Measurements from ENCODE around the gene ETFDH.

ETFDH gene

GRCh38 chr4:158756588-158756987 is 84.5 kb downstream of the ETFDH start:
- no peak for DNase-seq

DNA sequence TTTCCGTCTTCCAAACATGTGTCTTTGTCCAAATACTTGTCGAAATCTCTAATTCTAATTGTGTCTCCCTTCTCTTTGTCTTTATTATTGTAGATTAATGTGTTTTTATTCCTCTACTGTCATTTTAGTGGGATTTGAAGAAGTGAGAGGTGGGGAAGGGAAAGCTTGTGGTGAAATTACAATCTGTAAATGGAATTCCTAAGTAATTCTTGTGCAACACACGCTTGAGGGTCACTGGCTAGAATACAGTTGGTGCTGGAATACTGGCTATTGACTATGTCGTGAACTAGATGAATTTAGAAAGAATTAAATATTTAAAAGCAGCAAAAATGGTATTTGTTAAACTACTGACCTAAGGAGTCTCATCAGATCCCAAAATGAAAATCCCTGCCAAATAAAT is 86.0 kb downstream of the ETFDH start:
- no peak for DNase-seq

DNA sequence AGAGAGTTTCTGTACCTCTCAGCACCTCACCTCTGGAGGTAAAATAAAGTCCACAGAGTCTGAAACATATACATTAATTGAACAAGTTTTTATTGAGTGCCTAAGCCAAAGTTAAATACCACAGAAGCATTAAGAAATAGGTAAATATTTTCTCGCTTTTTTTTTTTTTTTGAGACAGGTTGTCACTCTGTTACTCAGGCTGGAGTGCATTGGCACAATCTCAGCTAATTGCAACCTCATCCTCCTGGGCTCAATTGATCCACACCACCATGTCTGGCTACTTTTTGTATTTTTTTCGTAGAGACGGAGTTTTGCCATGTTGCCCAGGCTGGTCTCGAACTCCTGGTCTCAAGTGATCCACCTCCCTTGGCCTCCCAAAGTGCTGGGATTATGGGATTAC is 86.6 kb downstream of the ETFDH start:
- DNase-seq, result no peak

All from CD4-positive, alpha-beta T cell treated with Interleukin-15 for 1 hour (primary cell).